IPS-20b (cell line): ENCODE data around the gene C2orf68.
"Not testable (repeated sequence)": the region's sequence is repeated elsewhere in the genome, so short reads cannot be mapped to it uniquely, and the experiment has no call there.

ENCODE experiments used
- H3K27ac ChIP-seq: one replicate; pipeline ENCODE4 v1.5.1; 2013; ENCODE audit warnings: low read length
- H3K27me3 ChIP-seq: 2 replicates; pipeline ENCODE4 v1.6.1; 2013; ENCODE audit warnings: mild to moderate bottlenecking, low read length, inconsistent platforms; ENCODE audit not compliant: insufficient read depth
- H3K36me3 ChIP-seq: 2 replicates; pipeline ENCODE4 v1.6.1; 2013; ENCODE audit warnings: low read depth, mild to moderate bottlenecking, inconsistent platforms, low read length, moderate library complexity; ENCODE audit not compliant: insufficient read depth
- H3K4me1 ChIP-seq: 2 replicates; pipeline ENCODE4 v1.6.1; 2013; ENCODE audit warnings: mild to moderate bottlenecking, control low read depth, inconsistent platforms, low read length, moderate library complexity; ENCODE audit not compliant: insufficient read depth
- H3K4me3 ChIP-seq: 2 replicates; pipeline ENCODE4 v1.5.1; 2013; ENCODE audit warnings: mild to moderate bottlenecking, low read length, inconsistent platforms
- H3K9ac ChIP-seq: 2 replicates; pipeline ENCODE4 v1.6.1; 2013; ENCODE audit warnings: low read depth, mild to moderate bottlenecking, inconsistent platforms, low read length, moderate library complexity
- H3K9me3 ChIP-seq: 2 replicates; pipeline ENCODE4 v1.6.1; 2013; ENCODE audit warnings: mild to moderate bottlenecking, low read depth, low read length, inconsistent platforms; ENCODE audit not compliant: insufficient read depth

The C2orf68 gene

GRCh38 chr2:85577063-85577385 is 34.8 kb downstream of the C2orf68 start:
- H3K4me1 ChIP-seq: peaks cover 5% of the 10 kb centered on the region; the same call in 1 of the 2 replicates
- peaks cover 4% of the 10 kb centered on the region; the same call in 1 of the 2 replicates for H3K36me3 ChIP-seq
- no peaks in the 10 kb centered on the region for H3K9me3 ChIP-seq
- peak overlapping the region; percentile 73; the same call in 1 of the 2 replicates for H3K4me3 ChIP-seq
- H3K27ac ChIP-seq: no peak overlapping the region
- H3K9ac ChIP-seq: no peak overlapping the region
- peaks cover 15% of the 10 kb centered on the region for H3K27me3 ChIP-seq

- Histone ChIP-seq H3K9me3 (no peaks in the 10 kb centered on the region), H3K4me1 (peaks cover 5% of the 10 kb centered on the region; the same call in 1 of the 2 replicates), H3K36me3 (no peaks in the 10 kb centered on the region), H3K9ac (no peak overlapping the region), H3K27me3 (peaks cover 27% of the 10 kb centered on the region), H3K4me3 (no peak overlapping the region), H3K27ac (no peak overlapping the region)
These were observed 36.1 kb downstream of the C2orf68 start for GRCh38 chr2:85575739-85576138.

- no peaks in the 10 kb centered on the region for H3K9me3 ChIP-seq
- no peaks in the 10 kb centered on the region for H3K4me1 ChIP-seq
- H3K27me3 ChIP-seq: peaks cover 26% of the 10 kb centered on the region
- H3K36me3 ChIP-seq: no peaks in the 10 kb centered on the region
- H3K27ac ChIP-seq: no peak overlapping the region
- H3K4me3 ChIP-seq: no peak overlapping the region
- H3K9ac ChIP-seq: no peak overlapping the region
These were observed 45.6 kb downstream of the C2orf68 start for GRCh38 chr2:85566265-85566664.

GRCh38 chr2:85564144-85564563 is 47.7 kb downstream of the C2orf68 start:
- Histone ChIP-seq H3K4me3 (no peak overlapping the region), H3K27me3 (peaks cover 5% of the 10 kb centered on the region), H3K36me3 (no peaks in the 10 kb centered on the region), H3K4me1 (peaks cover 5% of the 10 kb centered on the region; the same call in 1 of the 2 replicates), H3K9ac (no peak overlapping the region), H3K27ac (no peak overlapping the region), H3K9me3 (no peaks in the 10 kb centered on the region)

- H3K9ac ChIP-seq: peak within 1 kb of the TSS; percentile 95
- peak within 1 kb of the TSS; percentile 89 for H3K27ac ChIP-seq
- H3K4me3 ChIP-seq: peak within 1 kb of the TSS; percentile 86
- no peaks in the 10 kb centered on the region for H3K9me3 ChIP-seq
- H3K4me1 ChIP-seq: peaks cover 5% of the 10 kb centered on the region; the same call in 1 of the 2 replicates
- H3K27me3 ChIP-seq: no peaks in the 10 kb centered on the region
- H3K36me3 ChIP-seq: peaks cover 19% of the 10 kb centered on the region
These were observed 50.3 kb downstream of the C2orf68 start, which contains the start of gene GGCX for GRCh38 chr2:85561280-85562212. Gene GGCX, minus strand, starts transcription at chr2:85561493. Its CDS starts 65 bp downstream, at chr2:85561428.

GRCh38 chr2:85560812-85561279 is 51.0 kb downstream of the C2orf68 start:
- Histone ChIP-seq H3K27me3 (no peaks in the 10 kb centered on the region), H3K4me3 (peak overlapping the region; percentile 86), H3K4me1 (peaks cover 5% of the 10 kb centered on the region; the same call in 1 of the 2 replicates), H3K36me3 (peaks cover 26% of the 10 kb centered on the region), H3K9me3 (no peaks in the 10 kb centered on the region), H3K9ac (peak overlapping the region; percentile 75; the same call in 1 of the 2 replicates), H3K27ac (no peak overlapping the region)

- not testable (repeated sequence) for H3K4me1 ChIP-seq, H3K27ac ChIP-seq, H3K9me3 ChIP-seq, H3K27me3 ChIP-seq
- peak overlapping the region; percentile 75; the same call in 1 of the 2 replicates for H3K9ac ChIP-seq
- peaks cover 30% of the 10 kb centered on the region for H3K36me3 ChIP-seq
- peak overlapping the region; percentile 86 for H3K4me3 ChIP-seq
These were observed 51.5 kb downstream of the C2orf68 start for GRCh38 chr2:85560403-85560726.

- Histone ChIP-seq H3K27ac (no peak overlapping the region), H3K9ac (no peak overlapping the region), H3K9me3 (no peaks in the 10 kb centered on the region), H3K4me1 (peaks cover 5% of the 10 kb centered on the region; the same call in 1 of the 2 replicates), H3K4me3 (no peak overlapping the region), H3K27me3 (no peaks in the 10 kb centered on the region), H3K36me3 (peaks cover 51% of the 10 kb centered on the region)
These were observed 53.7 kb downstream of the C2orf68 start for GRCh38 chr2:85558160-85558559.

GRCh38 chr2:85557130-85557529 is 54.7 kb downstream of the C2orf68 start:
- Histone ChIP-seq H3K9me3 (no peaks in the 10 kb centered on the region), H3K4me1 (peaks cover 5% of the 10 kb centered on the region; the same call in 1 of the 2 replicates), H3K27me3 (no peaks in the 10 kb centered on the region), H3K9ac (no peak overlapping the region), H3K27ac (no peak overlapping the region), H3K4me3 (no peak overlapping the region), H3K36me3 (peaks cover 61% of the 10 kb centered on the region)
